ENCODE measurements around the gene RPS6KA5. TPM values are rescaled to one million over a fixed set of nuclear protein-coding genes. Genes with fewer than 3 reads are reported as not detected.

RPS6KA5 gene
- total RNA-seq, 3 donors from 2014 or later, result 4.8 to 19.2 (median 11.8) TPM

- H3K4me1 ChIP-seq, result no peaks in the 10 kb centered on the region
- no peaks in the 10 kb centered on the region for H3K27me3 ChIP-seq
- H3K27ac ChIP-seq, result no peak overlapping the region
- no peak overlapping the region for H3K4me3 ChIP-seq
- H3K9me3 ChIP-seq, result no peaks in the 10 kb centered on the region
- intact Hi-C loops (cut with DNase I; ENCODE audit: low total_unique reads), result no loop called here
- TF ChIP-seq POLR2A (IDR thresholded peaks at IDR 0.05), result no peak
- TF ChIP-seq POLR2AphosphoS5 (IDR thresholded peaks at IDR 0.05), result no peak
- no peak for TF ChIP-seq CTCF (IDR thresholded peaks at IDR 0.05)
- H3K36me3 ChIP-seq, result no peaks in the 10 kb centered on the region
- no peak for DNase-seq (ENCODE audit: low spot score in 2 of 2)
Observed at GRCh38 chr14:90924621-90925340, 135.7 kb downstream of the RPS6KA5 start.

GRCh38 chr14:90922141-90922540 lies 138.3 kb downstream of the RPS6KA5 start:
- no peak for DNase-seq (ENCODE audit: low spot score in 2 of 2)
- H3K4me3 ChIP-seq, result no peak overlapping the region
- TF ChIP-seq POLR2A (IDR thresholded peaks at IDR 0.05), result no peak
- no peak for TF ChIP-seq CTCF (IDR thresholded peaks at IDR 0.05)
- TF ChIP-seq POLR2AphosphoS5 (IDR thresholded peaks at IDR 0.05), result no peak

GRCh38 chr14:90911121-90911520 lies 149.3 kb downstream of the RPS6KA5 start:
- Histone ChIP-seq H3K9me3 (no peaks in the 10 kb centered on the region), H3K27ac (no peak overlapping the region), H3K36me3 (no peaks in the 10 kb centered on the region), H3K4me1 (no peaks in the 10 kb centered on the region), H3K4me3 (no peak overlapping the region), H3K27me3 (no peaks in the 10 kb centered on the region)
- TF ChIP-seq POLR2AphosphoS5 (IDR thresholded peaks at IDR 0.05), result no peak
- TF ChIP-seq CTCF (IDR thresholded peaks at IDR 0.05), result no peak
- no peak for TF ChIP-seq POLR2A (IDR thresholded peaks at IDR 0.05)
- DNase-seq (ENCODE audit: low spot score in 2 of 2), result no peak
- intact Hi-C loops (cut with DNase I; ENCODE audit: low total_unique reads), result no loop called here

More at GRCh38 chr14:90922141-90922540, 138.3 kb downstream of the RPS6KA5 start:
- intact Hi-C loops (cut with DNase I; ENCODE audit: low total_unique reads), result no loop called here
- Histone ChIP-seq H3K9me3 (no peaks in the 10 kb centered on the region), H3K27ac (no peak overlapping the region), H3K36me3 (no peaks in the 10 kb centered on the region), H3K27me3 (no peaks in the 10 kb centered on the region), H3K4me1 (no peaks in the 10 kb centered on the region)

GRCh38 chr14:90907178-90907577 lies 153.3 kb downstream of the RPS6KA5 start:
- H3K4me1 ChIP-seq, result no peaks in the 10 kb centered on the region
- no peaks in the 10 kb centered on the region for H3K36me3 ChIP-seq
- no peak for DNase-seq (ENCODE audit: low spot score in 2 of 2)
- no peaks in the 10 kb centered on the region for H3K27me3 ChIP-seq
- H3K27ac ChIP-seq, result no peak overlapping the region
- TF ChIP-seq POLR2A (IDR thresholded peaks at IDR 0.05) (no peak), POLR2AphosphoS5 (IDR thresholded peaks at IDR 0.05) (no peak), CTCF (IDR thresholded peaks at IDR 0.05) (no peak)
- intact Hi-C loops (cut with DNase I; ENCODE audit: low total_unique reads), result no loop called here
- H3K9me3 ChIP-seq, result no peaks in the 10 kb centered on the region
- no peak overlapping the region for H3K4me3 ChIP-seq

- Histone ChIP-seq H3K27ac (no peak overlapping the region), H3K9me3 (no peaks in the 10 kb centered on the region), H3K27me3 (no peaks in the 10 kb centered on the region), H3K4me3 (no peak overlapping the region), H3K4me1 (no peaks in the 10 kb centered on the region), H3K36me3 (no peaks in the 10 kb centered on the region)
- TF ChIP-seq POLR2AphosphoS5 (IDR thresholded peaks at IDR 0.05), result no peak
- TF ChIP-seq CTCF (IDR thresholded peaks at IDR 0.05), result no peak
- no peak for TF ChIP-seq POLR2A (IDR thresholded peaks at IDR 0.05)
- no peak for DNase-seq (ENCODE audit: low spot score in 2 of 2)
- intact Hi-C loops (cut with DNase I; ENCODE audit: low total_unique reads), result no loop called here
Observed at GRCh38 chr14:90905531-90905930, 154.9 kb downstream of the RPS6KA5 start.

All from breast epithelium (tissue), 4 donors.